Choroid plexus epithelial cell (primary cell): ENCODE measurements around the gene TECPR2.

ENCODE experiments used
- DNase-seq: peaks from one replicate; pipeline ENCODE4 v3.0.0-alpha.2; 2010; ENCODE audit warnings: low read depth
- H3K4me3 ChIP-seq: 2 replicates; pipeline ENCODE4 v1.5.1; 2011; ENCODE audit warnings: low read depth, mild to moderate bottlenecking, control low read depth, low read length, moderate library complexity
- TF ChIP-seq, protein P1 (sequence below): conservative IDR thresholded peaks from 2 replicates; pipeline ENCODE4 v1.5.1; 2011; ENCODE audit warnings: low read depth, mild to moderate bottlenecking, control low read depth, inconsistent platforms, low read length, moderate library complexity

TECPR2 gene

DNA sequence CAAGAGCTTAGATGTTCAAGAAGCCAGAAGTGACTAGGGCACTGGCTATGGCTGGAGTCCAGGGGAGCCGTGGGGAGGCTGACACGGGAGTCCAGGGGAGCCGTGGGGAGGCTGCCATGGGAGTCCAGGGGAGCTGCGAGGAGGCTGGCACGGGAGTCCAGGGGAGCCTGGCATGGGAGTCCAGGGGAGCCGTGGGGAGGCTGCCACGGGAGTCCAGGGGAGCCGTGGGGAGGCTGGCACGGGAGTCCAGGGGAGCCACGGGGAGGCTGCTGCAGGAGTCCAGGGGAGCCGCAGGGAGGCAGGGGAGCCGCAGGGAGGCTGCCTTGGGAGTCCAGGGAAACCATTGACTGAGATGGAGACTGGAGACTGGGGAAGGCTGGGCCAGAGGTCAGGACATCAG, 54.9 kb downstream of the TECPR2 start:
- TF ChIP-seq, protein P1, sequence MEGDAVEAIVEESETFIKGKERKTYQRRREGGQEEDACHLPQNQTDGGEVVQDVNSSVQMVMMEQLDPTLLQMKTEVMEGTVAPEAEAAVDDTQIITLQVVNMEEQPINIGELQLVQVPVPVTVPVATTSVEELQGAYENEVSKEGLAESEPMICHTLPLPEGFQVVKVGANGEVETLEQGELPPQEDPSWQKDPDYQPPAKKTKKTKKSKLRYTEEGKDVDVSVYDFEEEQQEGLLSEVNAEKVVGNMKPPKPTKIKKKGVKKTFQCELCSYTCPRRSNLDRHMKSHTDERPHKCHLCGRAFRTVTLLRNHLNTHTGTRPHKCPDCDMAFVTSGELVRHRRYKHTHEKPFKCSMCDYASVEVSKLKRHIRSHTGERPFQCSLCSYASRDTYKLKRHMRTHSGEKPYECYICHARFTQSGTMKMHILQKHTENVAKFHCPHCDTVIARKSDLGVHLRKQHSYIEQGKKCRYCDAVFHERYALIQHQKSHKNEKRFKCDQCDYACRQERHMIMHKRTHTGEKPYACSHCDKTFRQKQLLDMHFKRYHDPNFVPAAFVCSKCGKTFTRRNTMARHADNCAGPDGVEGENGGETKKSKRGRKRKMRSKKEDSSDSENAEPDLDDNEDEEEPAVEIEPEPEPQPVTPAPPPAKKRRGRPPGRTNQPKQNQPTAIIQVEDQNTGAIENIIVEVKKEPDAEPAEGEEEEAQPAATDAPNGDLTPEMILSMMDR = no peak
- H3K4me3 ChIP-seq = no peak overlapping the region
- no peak for DNase-seq

GRCh38 chr14:102418169-102418852, 55.6 kb downstream of the TECPR2 start:
- DNase-seq = no peak
- no peak overlapping the region for H3K4me3 ChIP-seq
- TF ChIP-seq, protein P1 = no peak

DNA sequence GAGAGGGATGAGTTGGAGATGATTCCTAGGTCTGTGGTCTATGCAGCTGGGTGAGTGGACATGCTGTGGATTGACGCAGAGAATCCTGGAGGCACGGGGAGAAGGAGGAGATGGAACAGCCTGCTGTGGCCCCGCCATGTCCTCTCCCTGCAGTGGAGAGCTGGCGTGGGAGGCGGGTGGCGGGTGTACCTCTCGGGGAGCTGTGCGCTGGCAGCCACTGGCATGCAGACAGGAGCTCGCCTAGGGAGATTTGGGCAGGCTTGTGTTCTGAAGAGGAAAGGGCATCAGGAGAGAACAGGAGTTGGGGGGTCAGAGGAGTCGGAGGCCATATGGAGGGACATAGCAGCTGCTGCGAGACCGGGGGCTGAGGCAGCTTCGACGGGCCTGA, 56.1 kb downstream of the TECPR2 start:
- no peak for DNase-seq
- TF ChIP-seq, protein P1 = no peak
- H3K4me3 ChIP-seq = no peak overlapping the region

- DNase-seq = no peak
- TF ChIP-seq, protein P1 = no peak
- no peak overlapping the region for H3K4me3 ChIP-seq
Measured at GRCh38 chr14:102419276-102419675, 56.5 kb downstream of the TECPR2 start.

- no peak for DNase-seq
- TF ChIP-seq, protein P1 = no peak
Measured at GRCh38 chr14:102419716-102420115, 57.0 kb downstream of the TECPR2 start.

DNA sequence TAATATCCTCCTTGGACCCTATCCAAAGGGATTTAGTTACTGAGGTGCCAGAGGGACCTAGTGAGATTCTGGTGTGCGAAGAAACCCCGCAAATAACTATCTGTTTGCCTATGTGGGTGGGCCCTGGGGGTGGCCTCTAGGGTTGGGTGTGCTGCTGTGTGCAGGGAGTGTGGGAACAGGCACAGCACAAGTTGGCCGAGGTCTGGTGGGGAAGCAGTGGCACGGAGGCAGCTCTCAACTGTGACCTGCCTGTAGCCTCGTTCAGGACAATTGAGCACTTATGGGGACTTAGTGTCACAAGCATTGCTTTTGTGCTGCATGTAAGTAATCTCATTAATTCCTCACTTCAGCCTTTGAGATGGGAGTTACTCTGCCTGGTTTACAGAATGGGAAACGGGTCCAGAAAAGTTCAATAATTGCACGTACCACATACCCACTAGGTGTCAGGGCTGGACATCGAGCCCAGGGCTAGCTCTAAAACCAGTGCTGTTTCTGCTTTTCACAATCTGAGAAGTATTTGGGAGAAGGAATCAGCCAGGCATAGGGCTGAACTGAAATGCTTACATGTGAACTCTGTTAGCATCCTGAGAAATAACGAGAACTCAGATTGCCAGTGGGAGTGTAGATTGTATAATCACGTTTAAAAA, 58.8 kb downstream of the TECPR2 start:
- no peak for DNase-seq
- no peak overlapping the region for H3K4me3 ChIP-seq
- TF ChIP-seq, protein P1 = no peak

More at GRCh38 chr14:102419716-102420115, 57.0 kb downstream of the TECPR2 start:
- H3K4me3 ChIP-seq = no peak overlapping the region

- DNase-seq = no peak
- TF ChIP-seq, protein P1 = no peak
- H3K4me3 ChIP-seq = no peak overlapping the region
Measured at GRCh38 chr14:102424520-102424919, 61.8 kb downstream of the TECPR2 start.
